Limb (tissue), 2 donors: ENCODE measurements around the gene LIPE.
A peak's percentile ranks its signal among the peaks of the same experiment; 100 is the strongest.

Experiments
- DNase-seq, 2 donors: peaks; one replicate each; pipeline ENCODE4 v3.0.0-alpha.2; 2016; ENCODE audit errors: extremely low spot score in 2 of 2

The LIPE gene

GRCh38 chr19:42420055-42420544, 7.1 kb downstream of the LIPE start:
- DNase-seq: no peak

GRCh38 chr19:42419309-42419708, 7.9 kb downstream of the LIPE start:
- DNase-seq: no peak

GRCh38 chr19:42412661-42413076, 14.5 kb downstream of the LIPE start:
- no peak for DNase-seq

GRCh38 chr19:42412227-42412626, 15.0 kb downstream of the LIPE start:
- DNase-seq: no peak

- DNase-seq: no peak
Observed at GRCh38 chr19:42411581-42412178, 15.5 kb downstream of the LIPE start.

GRCh38 chr19:42410371-42410770, 16.8 kb downstream of the LIPE start:
- no peak for DNase-seq

GRCh38 chr19:42409477-42409876, 17.7 kb downstream of the LIPE start:
- DNase-seq: no peak

- no peak for DNase-seq
Observed at GRCh38 chr19:42407816-42408175, 19.4 kb downstream of the LIPE start.

- DNase-seq: no peak
Observed at GRCh38 chr19:42407085-42407815, 19.9 kb downstream of the LIPE start.

- no peak for DNase-seq
Observed at GRCh38 chr19:42406111-42406510, 21.1 kb downstream of the LIPE start.

- DNase-seq: no peak
Observed at GRCh38 chr19:42403586-42403985, 23.6 kb downstream of the LIPE start.

- DNase-seq: no peak
Observed at GRCh38 chr19:42402376-42403116, 24.6 kb downstream of the LIPE start.

- peak; percentile 81 to 93 for DNase-seq
Observed at GRCh38 chr19:42401365-42402303, 25.6 kb downstream of the LIPE start.

- no peak for DNase-seq
Observed at GRCh38 chr19:42400404-42400803, 26.8 kb downstream of the LIPE start.

GRCh38 chr19:42397263-42398166, 29.7 kb downstream of the LIPE start:
- DNase-seq: no peak

GRCh38 chr19:42396381-42397262, 30.6 kb downstream of the LIPE start:
- DNase-seq: peak; percentile 97 to 100

- no peak for DNase-seq
Observed at GRCh38 chr19:42394751-42395150, 32.4 kb downstream of the LIPE start.

- DNase-seq: no peak
Observed at GRCh38 chr19:42392165-42392564, 35.0 kb downstream of the LIPE start.

GRCh38 chr19:42389899-42390298, 37.3 kb downstream of the LIPE start, which contains the start of gene CNFN:
CNFN (minus strand) TSS chr19:42390297; CDS start chr19:42389037, 1,260 bp downstream.
- DNase-seq: no peak
